K562 (cell line): Measurements from ENCODE around the gene FOSL1. TPM values are rescaled to one million over a fixed set of nuclear protein-coding genes. Genes with fewer than 3 reads are reported as not detected.

ENCODE experiments used
- CEBPB ChIP-seq: fragments of 450-650 bp; IDR thresholded peaks from 2 replicates; pipeline ENCODE4 v1.6.1; 2016; ENCODE audit warnings: missing genetic modification characterization, missing compliant biosample characterization
- ETV6 ChIP-seq, 3 experiments: fragments of 150-350 bp in 1 of 3; sonication (generic) in 1 of 3; formaldehyde crosslinking in 1 of 3; IDR thresholded peaks; 2 replicates each; pipeline versions ENCODE4 v1.6.1 to v1.8.0; 2014 to 2022; ENCODE audit warnings: borderline replicate concordance in 2 of 3, low read depth in 2 of 3, antibody characterized with exemption in 1 of 3, low read length in 1 of 3, mild to moderate bottlenecking in 1 of 3, missing genetic modification reagents in 1 of 3
- FOXA3 ChIP-seq, 2 experiments: fragments of 450-650 bp in 1 of 2; sonication (generic) in 1 of 2; formaldehyde crosslinking; IDR thresholded peaks in 1 of 2; conservative IDR thresholded peaks in 1 of 2; 2 replicates each; pipeline versions ENCODE4 v1.4.0 to v1.8.0; 2020 to 2022; ENCODE audit warnings: mild to moderate bottlenecking in 2 of 2, missing genetic modification reagents in 1 of 2
- FOXK1 ChIP-seq: sonication (generic); formaldehyde crosslinking; IDR thresholded peaks from 2 replicates; pipeline ENCODE4 v1.8.0; 2022; ENCODE audit warnings: missing genetic modification reagents, mild to moderate bottlenecking, borderline replicate concordance
- GATAD2A ChIP-seq: fragments of 450-650 bp; IDR thresholded peaks from 2 replicates; pipeline ENCODE4 v1.6.1; 2017
- HDGF ChIP-seq: fragments of 450-650 bp; IDR thresholded peaks from 2 replicates; pipeline ENCODE4 v1.6.1; 2016
- KAT8 ChIP-seq: fragments of 450-650 bp; IDR thresholded peaks from 2 replicates; pipeline ENCODE4 v1.6.1; 2016; ENCODE audit warnings: low read depth, mild to moderate bottlenecking
- LCOR ChIP-seq: sonication (generic); formaldehyde crosslinking; IDR thresholded peaks from 2 replicates; pipeline ENCODE4 v1.8.0; 2022; ENCODE audit warnings: mild to moderate bottlenecking, missing genetic modification reagents
- NUFIP1 ChIP-seq: fragments of 450-650 bp; IDR thresholded peaks from 2 replicates; pipeline ENCODE4 v1.6.1; 2018; ENCODE audit not compliant: partially characterized antibody
- RBBP5 ChIP-seq: fragments of 200-600 bp; sonication (generic); IDR thresholded peaks from 2 replicates; pipeline ENCODE4 v1.6.1; 2012; ENCODE audit warnings: borderline replicate concordance, mild to moderate bottlenecking, low read length, control low read depth, inconsistent platforms; ENCODE audit not compliant: insufficient read depth, poor library complexity, severe bottlenecking
- RFX5 ChIP-seq: IDR thresholded peaks from 2 replicates; pipeline ENCODE4 v1.6.1; 2011; ENCODE audit warnings: low read depth, mild to moderate bottlenecking, improper control_type of control experiment, low read length
- SETDB1 ChIP-seq: IDR thresholded peaks from one replicate; pipeline ENCODE4 v1.6.1; 2012; ENCODE audit warnings: low read length, control low read depth, inconsistent platforms
- TRIM25 ChIP-seq: fragments of 450-650 bp; IDR thresholded peaks from 2 replicates; pipeline ENCODE4 v1.7.0; 2016; ENCODE audit warnings: borderline replicate concordance
- ZBTB7A ChIP-seq: IDR thresholded peaks from 2 replicates; pipeline ENCODE4 v1.6.1; 2011; ENCODE audit warnings: low read depth, mild to moderate bottlenecking, low read length, moderate library complexity, borderline replicate concordance; ENCODE audit not compliant: control insufficient read depth
- ZEB2 ChIP-seq: fragments of 450-650 bp; IDR thresholded peaks from 2 replicates; pipeline ENCODE4 v1.6.1; 2016
- ZNF280B ChIP-seq: fragments of 250-450 bp; sonication (Bioruptor Pico); IDR thresholded peaks from 2 replicates; pipeline ENCODE4 v1.5.1; 2021; ENCODE audit warnings: mild to moderate bottlenecking
- ZNF41 ChIP-seq: fragments of 250-450 bp; sonication (Bioruptor Pico); conservative IDR thresholded peaks from 2 replicates; pipeline ENCODE4 v1.4.0; 2020; ENCODE audit warnings: mild to moderate bottlenecking
- polyA plus RNA-seq, 8 experiments: library from polyadenylated mRNA; depleted of rRNA in 4 of 8; stranded (reverse) in 5 of 8; unstranded in 3 of 8; fragments of >200 nt; fragmentation: Nextera tagmentation in 2 of 8; fragmentation: Illumina TruSeq in 1 of 8; extraction: Ambion mirVana in 2 of 8; extraction: Trizol in 1 of 8; gene quantifications; 2 replicates each; pipeline versions ENCODE4 v1.2.1 to v1.2.3, GENCODE V29; 2011 to 2014; ENCODE audit warnings: inconsistent platforms in 1 of 8, missing spikeins in 1 of 8
- total RNA-seq, 7 experiments: library from RNA; depleted of rRNA in 6 of 7; stranded (reverse); fragments of >200 nt in 6 of 7; fragmentation: Illumina TruSeq in 2 of 7; extraction: Trizol in 2 of 7; gene quantifications; 2 replicates each; pipeline versions ENCODE4 v1.2.1 to v1.2.3, GENCODE V29; 2011 to 2021; ENCODE audit warnings: low replicate concordance in 1 of 7
- TF ChIP-seq, protein P1 (sequence below): fragments of 250-450 bp; sonication (Bioruptor Pico); IDR thresholded peaks from 2 replicates; pipeline ENCODE4 v1.5.0; 2022; ENCODE audit warnings: mild to moderate bottlenecking
- TF ChIP-seq, protein P2 (sequence below): fragments of 450-650 bp; formaldehyde crosslinking; IDR thresholded peaks from 2 replicates; pipeline ENCODE4 v1.4.0; 2022; ENCODE audit warnings: missing genetic modification characterization
- TF ChIP-seq, protein P3 (sequence below): conservative IDR thresholded peaks from 2 replicates; pipeline ENCODE4 v1.6.1; 2011; ENCODE audit warnings: low read depth, mild to moderate bottlenecking, low read length; ENCODE audit not compliant: control insufficient read depth

Gene FOSL1
- total and polyA plus RNA-seq, 9 of the 15 experiments (the other 6 are each of a cell fraction or from before 2014, with no cell fraction given), result 3.5 to 39.6 (median 10.0) TPM

DNA sequence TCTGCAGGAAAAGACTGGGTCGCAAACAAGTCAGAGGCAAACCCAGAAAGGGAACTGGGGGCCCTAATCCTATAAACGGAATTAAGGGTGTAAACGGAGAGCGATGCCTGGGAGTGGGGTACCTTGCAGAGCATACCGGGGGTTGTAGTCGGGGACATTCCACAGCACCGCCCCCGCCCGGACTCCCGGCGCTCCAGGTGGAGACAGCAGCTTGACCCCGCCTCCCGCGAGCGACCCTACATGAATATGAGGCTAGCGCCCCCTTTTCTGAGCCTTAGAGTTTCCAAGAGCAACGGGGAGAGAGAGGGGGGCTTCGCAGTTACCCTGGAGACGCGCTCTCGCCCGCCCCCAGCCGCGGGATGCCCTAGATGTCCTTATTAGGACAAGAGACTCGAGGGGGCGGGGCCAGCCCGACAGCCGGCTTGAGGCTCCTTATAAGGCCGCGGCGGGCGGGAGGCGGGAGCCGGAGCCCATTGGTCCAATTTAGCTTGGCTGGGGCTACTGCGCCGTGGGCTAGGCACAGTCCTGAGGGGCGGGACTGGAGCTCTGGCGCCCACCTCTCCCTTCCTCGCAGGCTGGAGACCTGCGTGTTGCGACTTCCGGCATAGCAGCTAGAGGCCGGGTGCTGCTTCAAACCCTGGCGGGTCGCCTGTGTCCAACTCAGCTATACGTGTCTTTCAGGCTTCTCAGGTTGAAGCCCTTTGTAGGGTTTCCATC lies 40.9 kb downstream of the FOSL1 start (continued):
- TF ChIP-seq ETV6 (IDR thresholded peaks at IDR 0.05; ENCODE audit: borderline replicate concordance in 1 of 2, low read depth in 2 of 2, low read length in 1 of 2), result no peak
- TF ChIP-seq ETV6 (CRISPR knock-in tag; IDR thresholded peaks at IDR 0.05; ENCODE audit: borderline replicate concordance), result no peak
- no peak for TF ChIP-seq ZEB2
- no peak for TF ChIP-seq ZNF280B (CRISPR knock-in tag)
- TF ChIP-seq, protein P1, sequence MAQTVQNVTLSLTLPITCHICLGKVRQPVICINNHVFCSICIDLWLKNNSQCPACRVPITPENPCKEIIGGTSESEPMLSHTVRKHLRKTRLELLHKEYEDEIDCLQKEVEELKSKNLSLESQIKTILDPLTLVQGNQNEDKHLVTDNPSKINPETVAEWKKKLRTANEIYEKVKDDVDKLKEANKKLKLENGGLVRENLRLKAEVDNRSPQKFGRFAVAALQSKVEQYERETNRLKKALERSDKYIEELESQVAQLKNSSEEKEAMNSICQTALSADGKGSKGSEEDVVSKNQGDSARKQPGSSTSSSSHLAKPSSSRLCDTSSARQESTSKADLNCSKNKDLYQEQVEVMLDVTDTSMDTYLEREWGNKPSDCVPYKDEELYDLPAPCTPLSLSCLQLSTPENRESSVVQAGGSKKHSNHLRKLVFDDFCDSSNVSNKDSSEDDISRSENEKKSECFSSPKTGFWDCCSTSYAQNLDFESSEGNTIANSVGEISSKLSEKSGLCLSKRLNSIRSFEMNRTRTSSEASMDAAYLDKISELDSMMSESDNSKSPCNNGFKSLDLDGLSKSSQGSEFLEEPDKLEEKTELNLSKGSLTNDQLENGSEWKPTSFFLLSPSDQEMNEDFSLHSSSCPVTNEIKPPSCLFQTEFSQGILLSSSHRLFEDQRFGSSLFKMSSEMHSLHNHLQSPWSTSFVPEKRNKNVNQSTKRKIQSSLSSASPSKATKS (CRISPR knock-in tag), result no peak
- peak; percentile 91 for TF ChIP-seq ZBTB7A
- TF ChIP-seq SETDB1, result no peak
- no peak for TF ChIP-seq HDGF
- TF ChIP-seq, protein P2, sequence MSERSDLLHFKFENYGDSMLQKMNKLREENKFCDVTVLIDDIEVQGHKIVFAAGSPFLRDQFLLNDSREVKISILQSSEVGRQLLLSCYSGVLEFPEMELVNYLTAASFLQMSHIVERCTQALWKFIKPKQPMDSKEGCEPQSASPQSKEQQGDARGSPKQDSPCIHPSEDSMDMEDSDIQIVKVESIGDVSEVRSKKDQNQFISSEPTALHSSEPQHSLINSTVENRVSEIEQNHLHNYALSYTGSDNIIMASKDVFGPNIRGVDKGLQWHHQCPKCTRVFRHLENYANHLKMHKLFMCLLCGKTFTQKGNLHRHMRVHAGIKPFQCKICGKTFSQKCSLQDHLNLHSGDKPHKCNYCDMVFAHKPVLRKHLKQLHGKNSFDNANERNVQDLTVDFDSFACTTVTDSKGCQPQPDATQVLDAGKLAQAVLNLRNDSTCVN (CRISPR knock-in tag), result no peak
- TF ChIP-seq FOXK1 (CRISPR knock-in tag), result no peak
- TF ChIP-seq GATAD2A, result no peak
- TF ChIP-seq ZNF41 (CRISPR knock-in tag), result no peak
- TF ChIP-seq TRIM25, result no peak
- no peak for TF ChIP-seq LCOR
- no peak for TF ChIP-seq FOXA3 (CRISPR knock-in tag; conservative IDR thresholded peaks at IDR 0.05 in 1 of 2, IDR thresholded peaks at IDR 0.05 in 1 of 2)
- TF ChIP-seq RFX5, result no peak
- TF ChIP-seq, protein P3, sequence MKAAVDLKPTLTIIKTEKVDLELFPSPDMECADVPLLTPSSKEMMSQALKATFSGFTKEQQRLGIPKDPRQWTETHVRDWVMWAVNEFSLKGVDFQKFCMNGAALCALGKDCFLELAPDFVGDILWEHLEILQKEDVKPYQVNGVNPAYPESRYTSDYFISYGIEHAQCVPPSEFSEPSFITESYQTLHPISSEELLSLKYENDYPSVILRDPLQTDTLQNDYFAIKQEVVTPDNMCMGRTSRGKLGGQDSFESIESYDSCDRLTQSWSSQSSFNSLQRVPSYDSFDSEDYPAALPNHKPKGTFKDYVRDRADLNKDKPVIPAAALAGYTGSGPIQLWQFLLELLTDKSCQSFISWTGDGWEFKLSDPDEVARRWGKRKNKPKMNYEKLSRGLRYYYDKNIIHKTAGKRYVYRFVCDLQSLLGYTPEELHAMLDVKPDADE, result peak; percentile 61; the same call in 1 of the 2 replicates
- no peak for TF ChIP-seq CEBPB (tag)
- TF ChIP-seq KAT8, result no peak
- TF ChIP-seq RBBP5, result no peak
- no peak for TF ChIP-seq NUFIP1
